ENCODE results near the gene RASD2.

Gene RASD2

GRCh38 chr22:35596821-35597220 lies 56.2 kb downstream of the RASD2 start:
- H3K4me3 ChIP-seq (ENCODE audit: low read length), result no peak overlapping the region
- no peak for TF ChIP-seq CTCF (conservative IDR thresholded peaks at IDR 0.05; ENCODE audit: low read length)
- no peak for DNase-seq (ENCODE audit: low read depth)

GRCh38 chr22:35597692-35598395 lies 57.2 kb downstream of the RASD2 start:
- no peak for TF ChIP-seq CTCF (conservative IDR thresholded peaks at IDR 0.05; ENCODE audit: low read length)
- DNase-seq (ENCODE audit: low read depth), result no peak
- H3K4me3 ChIP-seq (ENCODE audit: low read length), result no peak overlapping the region

GRCh38 chr22:35598396-35598710 lies 57.7 kb downstream of the RASD2 start:
- no peak for TF ChIP-seq CTCF (conservative IDR thresholded peaks at IDR 0.05; ENCODE audit: low read length)
- no peak overlapping the region for H3K4me3 ChIP-seq (ENCODE audit: low read length)
- DNase-seq (ENCODE audit: low read depth), result no peak

GRCh38 chr22:35599364-35599763 lies 58.7 kb downstream of the RASD2 start:
- H3K4me3 ChIP-seq (ENCODE audit: low read length), result no peak overlapping the region
- no peak for DNase-seq (ENCODE audit: low read depth)
- no peak for TF ChIP-seq CTCF (conservative IDR thresholded peaks at IDR 0.05; ENCODE audit: low read length)

GRCh38 chr22:35600476-35600875 lies 59.8 kb downstream of the RASD2 start:
- TF ChIP-seq CTCF (conservative IDR thresholded peaks at IDR 0.05; ENCODE audit: low read length), result no peak
- no peak overlapping the region for H3K4me3 ChIP-seq (ENCODE audit: low read length)
- DNase-seq (ENCODE audit: low read depth), result no peak

- no peak overlapping the region for H3K4me3 ChIP-seq (ENCODE audit: low read length)
- no peak for DNase-seq (ENCODE audit: low read depth)
Observed at GRCh38 chr22:35601013-35601580, 60.5 kb downstream of the RASD2 start.

More at GRCh38 chr22:35601013-35601580, 60.5 kb downstream of the RASD2 start:
- TF ChIP-seq CTCF (conservative IDR thresholded peaks at IDR 0.05; ENCODE audit: low read length), result no peak
